NCI-H526 treated with DMSO at 0.1 percent for 48 hours (cell line): ENCODE data around the gene SNCB.
A peak's percentile ranks its signal among the peaks of the same experiment; 100 is the strongest.

Experiments used
- DNase-seq: peaks from one replicate; lab custom pipeline; 2025; lab: John Stamatoyannopoulos, UW

SNCB gene

GRCh38 chr5:176644294-176644693 is 14.0 kb upstream of the SNCB start:
- DNase-seq: no peak

- DNase-seq: no peak
Measured at GRCh38 chr5:176643491-176644219, 13.3 kb upstream of the SNCB start.

GRCh38 chr5:176642675-176643490 is 12.5 kb upstream of the SNCB start:
- no peak for DNase-seq

GRCh38 chr5:176640616-176641015 is 10.3 kb upstream of the SNCB start:
- DNase-seq: no peak

GRCh38 chr5:176639981-176640380 is 9.6 kb upstream of the SNCB start:
- no peak for DNase-seq

GRCh38 chr5:176639208-176639607 is 8.9 kb upstream of the SNCB start:
- no peak for DNase-seq

- no peak for DNase-seq
Measured at GRCh38 chr5:176638437-176638836, 8.1 kb upstream of the SNCB start.

- DNase-seq: no peak
Measured at GRCh38 chr5:176637556-176637955, 7.2 kb upstream of the SNCB start.

GRCh38 chr5:176636426-176636825 is 6.1 kb upstream of the SNCB start:
- no peak for DNase-seq

GRCh38 chr5:176633598-176633997 is 3.3 kb upstream of the SNCB start:
- DNase-seq: no peak

GRCh38 chr5:176632745-176633144 is 2.4 kb upstream of the SNCB start:
- DNase-seq: no peak

GRCh38 chr5:176631383-176632200 is 1.3 kb upstream of the SNCB start:
- DNase-seq: no peak

- DNase-seq: no peak
Measured at GRCh38 chr5:176630681-176631222, 418 bp upstream of the SNCB start.

GRCh38 chr5:176629317-176629852 is 949 bp downstream of the SNCB start:
- DNase-seq: no peak

GRCh38 chr5:176628406-176629228 is 1.7 kb downstream of the SNCB start:
- no peak for DNase-seq

GRCh38 chr5:176627582-176627981 is 2.8 kb downstream of the SNCB start:
- DNase-seq: no peak

- no peak for DNase-seq
Measured at GRCh38 chr5:176626876-176627236, 3.5 kb downstream of the SNCB start.

GRCh38 chr5:176625966-176626875 is 4.1 kb downstream of the SNCB start:
- DNase-seq: no peak

GRCh38 chr5:176625512-176625911 is 4.8 kb downstream of the SNCB start:
- no peak for DNase-seq

GRCh38 chr5:176624938-176625337 is 5.4 kb downstream of the SNCB start:
- DNase-seq: peak; percentile 77
